KBM-7 (cell line): ENCODE data around the gene CLIC3.

Experiments used
- DNase-seq: peaks from one replicate; pipeline ENCODE4 v3.0.0-alpha.2; 2015
- in situ Hi-C: fragments of 300-500 bp; cut with MboI; formaldehyde crosslinking; loops from 2 replicates; pipeline ENCODE4 v1.14.3; 2020; ENCODE audit warnings: low sequenced_read_pairs, low pct_unique_long_range_greater_than_20kb, mixed read lengths

CLIC3 gene

GRCh38 chr9:136947028-136947891 lies 49.1 kb downstream of the CLIC3 start:
- in situ Hi-C loops, result no loop called here
- DNase-seq, result no peak

GRCh38 chr9:136946228-136947027 lies 49.9 kb downstream of the CLIC3 start:
- in situ Hi-C loops, result no loop called here

GRCh38 chr9:136945333-136946227 lies 50.8 kb downstream of the CLIC3 start:
- in situ Hi-C loops, result no loop called here

More at GRCh38 chr9:136946228-136947027, 49.9 kb downstream of the CLIC3 start:
- no peak for DNase-seq

More at GRCh38 chr9:136945333-136946227, 50.8 kb downstream of the CLIC3 start:
- DNase-seq, result no peak
